DMS153 treated with DMSO at 0.1 percent for 48 hours (cell line): ENCODE measurements around the gene MCTP1.
"Not testable (repeated sequence)": the region's sequence is repeated elsewhere in the genome, so short reads cannot be mapped to it uniquely, and the experiment has no call there.

Experiments used
- DNase-seq: peaks from one replicate; lab custom pipeline; 2025; ENCODE audit not compliant: unreplicated experiment; lab: John Stamatoyannopoulos, UW

MCTP1 gene

GRCh38 chr5:95184924-95185323 lies 100.0 kb downstream of the MCTP1 start:
- no peak for DNase-seq

GRCh38 chr5:95181644-95182043 lies 103.2 kb downstream of the MCTP1 start:
- DNase-seq, result no peak

- no peak for DNase-seq
Observed at GRCh38 chr5:95178046-95178651, 106.7 kb downstream of the MCTP1 start.

GRCh38 chr5:95177456-95177855 lies 107.4 kb downstream of the MCTP1 start:
- DNase-seq, result no peak

DNA sequence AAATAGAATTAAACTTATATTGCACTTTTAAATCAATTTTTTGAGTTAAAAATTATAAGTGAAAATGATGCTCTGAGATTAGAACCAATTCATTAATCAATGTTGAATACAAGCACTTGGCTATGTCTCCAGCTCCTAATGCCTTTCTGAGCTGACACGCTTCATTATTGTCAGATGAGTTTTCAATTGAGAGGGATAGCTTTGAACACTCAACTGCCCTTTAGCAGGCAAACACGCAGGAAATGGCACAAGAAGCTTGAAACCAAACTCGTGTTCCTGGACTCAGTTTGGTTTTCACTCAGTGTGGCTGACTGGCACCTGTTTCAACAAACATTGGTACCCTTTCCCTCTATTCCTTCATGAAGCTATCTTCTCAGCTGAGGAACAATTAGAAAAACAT lies 109.8 kb downstream of the MCTP1 start:
- DNase-seq, result no peak

GRCh38 chr5:95172659-95173058 lies 112.2 kb downstream of the MCTP1 start:
- DNase-seq, result no peak

DNA sequence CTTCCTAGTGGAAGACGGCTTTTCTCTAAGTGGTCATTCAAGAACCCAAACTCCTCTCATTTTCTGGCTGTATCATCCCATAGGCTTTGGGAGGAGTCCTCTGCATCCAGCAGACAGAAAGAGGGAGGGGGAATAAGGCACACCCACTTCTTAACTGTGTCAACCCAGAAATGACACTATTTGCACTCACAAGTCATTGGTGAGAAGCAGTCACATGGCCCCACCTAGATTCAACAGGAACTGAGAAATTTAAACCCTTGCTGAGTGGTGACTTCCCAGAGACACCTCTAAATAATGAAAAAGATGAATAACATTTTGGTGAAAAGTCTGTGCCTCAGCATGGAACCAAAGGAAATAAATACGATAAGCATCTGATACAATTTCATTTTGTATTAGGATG lies 120.0 kb downstream of the MCTP1 start:
- DNase-seq, result no peak

DNA sequence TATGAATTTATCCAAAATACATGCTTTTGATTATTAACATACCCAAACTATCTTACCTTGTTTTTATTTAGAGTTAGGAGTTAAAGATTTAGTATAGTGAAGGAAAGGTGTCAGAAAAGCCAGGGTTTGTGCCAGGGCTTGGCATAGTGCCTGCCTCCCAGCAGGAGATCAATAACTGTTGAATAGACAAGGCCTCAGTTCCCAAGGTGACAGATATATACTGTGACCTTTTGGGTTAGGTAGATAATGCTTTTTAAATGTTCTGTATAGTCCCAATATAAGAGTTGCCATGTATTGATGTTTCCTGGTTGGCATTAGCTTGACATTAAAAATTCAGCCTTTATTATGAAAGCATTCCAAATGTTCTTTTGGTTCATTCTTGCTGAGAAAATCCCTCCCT lies 121.8 kb downstream of the MCTP1 start:
- DNase-seq, result peak; percentile 30

GRCh38 chr5:95162231-95162992 lies 122.5 kb downstream of the MCTP1 start:
- peak; percentile 9 for DNase-seq

DNA sequence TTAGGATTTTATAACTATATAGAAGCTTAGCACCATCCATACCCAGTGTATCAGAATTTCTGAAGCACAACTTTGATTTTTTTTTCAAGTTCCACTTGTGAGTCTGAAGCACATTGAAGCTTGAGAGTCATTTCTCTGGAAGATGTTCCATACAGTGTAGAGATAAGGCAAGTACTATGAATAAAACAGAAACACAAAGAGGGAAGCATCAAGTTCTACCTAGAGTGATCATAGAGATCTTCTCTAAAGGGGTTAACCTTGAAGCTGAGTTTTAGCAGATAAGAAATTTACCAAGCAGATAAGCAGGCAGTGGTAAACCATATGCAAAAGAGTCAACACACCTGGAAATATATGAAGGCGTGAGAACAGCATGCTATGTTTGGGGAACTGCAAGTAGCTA lies 125.3 kb downstream of the MCTP1 start:
- no peak for DNase-seq

- DNase-seq, result no peak
Observed at GRCh38 chr5:95155888-95156287, 129.0 kb downstream of the MCTP1 start.

DNA sequence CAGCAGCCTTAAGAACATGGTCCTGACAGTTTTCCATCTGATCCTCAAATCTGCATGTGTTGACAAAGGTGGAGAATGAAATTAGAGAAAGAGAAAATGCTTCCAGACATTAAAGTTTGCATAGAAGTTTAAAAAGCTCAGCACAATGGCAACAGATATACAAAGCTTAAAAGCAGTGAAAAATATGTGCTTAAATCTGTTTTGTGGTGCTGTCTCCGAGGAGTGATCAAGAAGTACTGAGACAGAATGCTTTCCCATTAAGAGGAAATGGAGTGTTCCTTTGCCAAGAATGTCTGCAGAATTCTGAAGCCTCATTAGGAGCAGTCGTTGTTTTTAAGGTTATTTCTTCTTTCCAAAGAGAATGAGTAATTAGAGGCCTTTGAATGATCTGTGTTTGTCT lies 131.4 kb downstream of the MCTP1 start:
- no peak for DNase-seq

GRCh38 chr5:95152535-95152934 lies 132.4 kb downstream of the MCTP1 start:
- DNase-seq, result no peak

DNA sequence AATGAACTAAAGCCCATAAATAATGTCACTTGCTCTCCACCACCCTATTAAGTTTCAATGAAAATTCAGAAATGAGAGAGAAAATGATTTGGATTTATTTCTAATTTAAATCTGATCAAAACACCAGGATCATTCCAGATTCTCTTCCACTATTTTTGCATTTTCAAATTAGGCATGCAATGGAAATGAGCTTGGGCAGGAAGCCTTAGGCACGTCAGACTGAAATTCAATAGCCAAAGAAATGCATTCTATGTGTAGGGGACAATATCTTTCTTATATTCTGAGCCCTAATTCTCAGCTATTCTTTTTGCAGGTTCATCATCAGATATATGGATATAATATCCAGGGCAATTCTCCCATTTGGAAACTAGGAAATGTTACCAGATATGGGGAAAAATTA lies 132.8 kb downstream of the MCTP1 start:
- DNase-seq, result no peak

GRCh38 chr5:95151694-95152093 lies 133.2 kb downstream of the MCTP1 start:
- no peak for DNase-seq

- DNase-seq, result no peak
Observed at GRCh38 chr5:95149387-95149786, 135.5 kb downstream of the MCTP1 start.

GRCh38 chr5:95148453-95148852 lies 136.4 kb downstream of the MCTP1 start:
- no peak for DNase-seq

DNA sequence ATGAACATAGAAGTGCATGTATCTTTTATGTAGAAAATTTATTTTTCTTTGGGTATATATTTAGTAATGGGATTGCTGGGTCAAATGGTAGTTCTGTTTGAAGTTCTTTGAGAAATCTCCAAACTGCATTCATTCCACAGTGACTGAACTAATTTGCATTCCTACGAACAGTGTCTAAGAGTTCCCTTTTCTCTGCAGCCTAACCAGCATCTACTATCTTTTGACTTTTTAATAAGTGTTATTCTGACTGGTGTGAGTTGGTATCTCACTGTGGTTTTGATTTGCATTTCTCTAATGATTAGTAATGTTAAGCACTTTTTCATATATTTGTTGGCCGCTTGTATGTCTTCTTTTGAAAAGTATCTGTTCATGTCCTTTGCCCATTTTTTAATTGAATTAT lies 141.0 kb downstream of the MCTP1 start:
- DNase-seq, result not testable (repeated sequence)

DNA sequence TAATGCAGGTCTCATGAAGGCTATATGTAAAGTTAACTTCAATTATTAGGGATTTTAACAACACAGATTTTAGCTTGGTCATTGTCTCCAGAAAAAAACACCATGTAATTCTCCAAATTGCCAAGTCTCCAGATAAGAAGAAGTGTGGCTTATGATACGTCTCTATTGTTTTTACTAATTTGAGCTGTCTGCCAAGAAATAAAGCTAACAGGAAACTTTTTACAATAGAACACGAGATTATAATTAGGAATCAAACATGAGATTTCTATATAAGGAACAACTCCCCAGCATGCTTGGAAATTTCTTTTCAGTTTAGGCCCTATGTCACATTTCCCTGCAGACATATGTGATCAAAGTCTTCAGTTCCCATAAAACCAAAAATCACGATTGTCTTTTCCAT lies 142.7 kb downstream of the MCTP1 start:
- DNase-seq, result no peak

GRCh38 chr5:95141141-95141540 lies 143.8 kb downstream of the MCTP1 start:
- DNase-seq, result no peak

DNA sequence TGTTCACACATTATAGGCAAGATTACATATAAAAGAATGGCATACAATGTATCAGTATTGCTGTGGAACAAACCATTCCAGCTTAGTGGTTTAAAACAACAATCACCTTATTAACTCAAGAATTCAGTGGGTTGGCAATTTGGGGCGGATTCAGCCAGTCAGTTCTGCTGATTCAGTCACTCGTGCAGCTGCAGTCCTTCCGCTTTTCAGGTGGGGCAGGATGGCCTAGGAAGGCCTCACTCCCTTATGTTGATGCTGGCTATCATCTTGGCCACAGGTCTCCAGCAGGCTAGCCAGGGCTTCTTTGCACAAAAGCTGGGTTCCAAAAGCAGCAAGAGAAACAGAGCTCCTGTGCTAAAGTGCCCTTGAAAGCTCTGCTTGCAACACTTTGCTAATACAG lies 150.6 kb downstream of the MCTP1 start:
- DNase-seq, result no peak

DNA sequence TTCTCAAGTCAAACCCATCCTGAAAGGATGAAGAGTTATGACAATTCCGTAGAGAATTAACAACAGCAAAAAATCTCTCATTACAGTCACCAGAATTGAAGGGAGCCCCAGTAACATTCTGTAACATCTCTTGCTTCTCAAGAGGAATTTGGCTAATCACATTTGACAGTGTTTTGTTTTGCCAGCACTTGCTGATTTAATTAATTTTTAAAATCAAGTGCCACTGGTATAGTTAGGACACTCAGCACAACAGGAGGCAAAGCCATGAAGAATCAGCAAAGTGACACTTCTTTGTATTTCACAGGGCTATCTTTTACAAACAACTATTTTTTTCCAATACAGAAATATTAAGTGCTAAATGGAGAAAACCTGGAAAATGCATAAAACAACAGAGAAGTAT lies 152.8 kb downstream of the MCTP1 start:
- DNase-seq, result no peak

DNA sequence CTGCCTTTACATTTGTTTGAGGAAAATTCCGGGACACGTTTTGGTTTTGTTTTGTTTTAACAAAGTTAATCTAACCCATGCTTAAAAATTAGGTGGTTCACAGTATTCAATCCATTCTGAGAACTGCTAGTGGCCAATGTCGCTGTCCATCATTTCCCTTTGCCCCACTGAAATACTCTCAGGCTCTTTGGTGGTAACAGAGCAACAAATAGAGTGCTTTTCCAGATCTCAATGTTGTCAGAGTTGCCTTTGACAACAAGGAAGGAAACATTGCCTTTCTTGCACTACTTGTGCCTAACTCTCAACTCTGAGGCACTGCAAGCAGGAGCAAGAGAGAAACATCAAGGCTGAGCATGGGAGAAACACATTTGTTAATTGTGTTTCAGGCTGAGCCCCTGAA lies 154.0 kb downstream of the MCTP1 start:
- DNase-seq, result no peak
